Daoy (cell line): ENCODE results near the gene DENND4B. TPM values are rescaled to one million over a fixed set of nuclear protein-coding genes. Genes with fewer than 3 reads are reported as not detected.
"Not testable (repeated sequence)": the region's sequence is repeated elsewhere in the genome, so short reads cannot be mapped to it uniquely, and the experiment has no call there.

Experiments
- DNase-seq: peaks from one replicate; pipeline ENCODE4 v3.0.0-alpha.2; 2015; ENCODE audit warnings: low read depth
- total RNA-seq: library from RNA; depleted of rRNA; stranded (reverse); fragments of >200 nt; shearing (Covaris generic); gene quantifications from 2 replicates; pipeline ENCODE4 v1.2.3, GENCODE V29; 2014; rRNA removed

Gene DENND4B, protein sequence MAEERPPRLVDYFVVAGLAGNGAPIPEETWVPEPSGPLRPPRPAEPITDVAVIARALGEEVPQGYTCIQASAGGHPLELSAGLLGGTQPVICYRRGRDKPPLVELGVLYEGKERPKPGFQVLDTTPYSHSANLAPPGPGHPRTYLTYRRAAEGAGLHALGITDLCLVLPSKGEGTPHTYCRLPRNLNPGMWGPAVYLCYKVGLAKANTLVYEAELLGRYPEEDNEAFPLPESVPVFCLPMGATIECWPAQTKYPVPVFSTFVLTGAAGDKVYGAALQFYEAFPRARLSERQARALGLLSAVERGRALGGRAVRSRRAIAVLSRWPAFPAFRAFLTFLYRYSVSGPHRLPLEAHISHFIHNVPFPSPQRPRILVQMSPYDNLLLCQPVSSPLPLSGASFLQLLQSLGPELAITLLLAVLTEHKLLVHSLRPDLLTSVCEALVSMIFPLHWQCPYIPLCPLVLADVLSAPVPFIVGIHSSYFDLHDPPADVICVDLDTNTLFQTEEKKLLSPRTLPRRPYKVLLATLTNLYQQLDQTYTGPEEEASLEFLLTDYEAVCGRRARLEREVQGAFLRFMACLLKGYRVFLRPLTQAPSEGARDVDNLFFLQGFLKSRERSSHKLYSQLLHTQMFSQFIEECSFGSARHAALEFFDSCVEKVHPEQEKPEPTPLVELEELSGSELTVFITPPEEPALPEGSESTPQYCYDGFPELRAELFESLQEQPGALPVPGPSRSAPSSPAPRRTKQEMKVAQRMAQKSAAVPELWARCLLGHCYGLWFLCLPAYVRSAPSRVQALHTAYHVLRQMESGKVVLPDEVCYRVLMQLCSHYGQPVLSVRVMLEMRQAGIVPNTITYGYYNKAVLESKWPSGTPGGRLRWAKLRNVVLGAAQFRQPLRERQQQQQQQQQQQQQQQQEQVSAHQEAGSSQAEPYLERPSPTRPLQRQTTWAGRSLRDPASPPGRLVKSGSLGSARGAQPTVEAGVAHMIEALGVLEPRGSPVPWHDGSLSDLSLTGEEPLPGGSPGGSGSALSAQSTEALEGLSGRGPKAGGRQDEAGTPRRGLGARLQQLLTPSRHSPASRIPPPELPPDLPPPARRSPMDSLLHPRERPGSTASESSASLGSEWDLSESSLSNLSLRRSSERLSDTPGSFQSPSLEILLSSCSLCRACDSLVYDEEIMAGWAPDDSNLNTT (N-terminal part only)
- total RNA-seq: 6.5 and 6.6 TPM in 2 replicates

DNA sequence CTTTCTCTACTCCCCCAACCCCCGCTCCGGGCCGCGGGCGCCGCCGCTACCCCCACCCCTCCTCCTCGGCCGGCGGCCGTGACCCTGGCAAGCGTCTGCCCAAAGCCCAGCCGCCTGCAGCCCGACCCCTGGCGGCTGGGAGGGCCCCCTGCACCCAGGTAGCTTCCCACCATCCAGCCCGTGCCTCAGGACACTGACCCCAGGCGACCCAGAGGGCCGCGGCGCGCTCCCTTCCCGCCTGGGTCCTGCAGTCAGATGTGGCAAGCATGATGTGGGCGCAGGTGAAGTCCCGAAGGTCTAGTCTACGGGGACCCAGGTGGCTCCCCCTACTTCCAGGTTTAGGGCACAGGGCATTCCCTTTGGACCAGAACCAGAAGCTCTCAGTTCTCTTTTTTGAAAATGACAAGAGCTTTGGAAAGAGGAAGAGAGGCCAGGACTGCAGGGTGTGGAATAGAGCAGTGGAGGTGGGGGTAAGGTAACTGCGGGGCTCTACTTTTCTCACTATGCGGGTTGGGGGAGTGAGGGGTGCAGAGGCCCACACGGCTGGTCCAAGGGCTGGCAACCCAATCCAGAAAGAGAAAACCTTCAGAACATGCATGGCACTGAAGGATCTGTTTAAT lies at the start of gene DENND4B:
TSS of gene DENND4B (minus strand) at position 97 of the 620 bp plus-strand sequence. CDS start 2,344 bp downstream, outside the sequence.
- peak; percentile 86 for DNase-seq

- DNase-seq: no peak
These were observed 49.1 kb upstream of the DENND4B start for GRCh38 chr1:153995640-153996039.

DNA sequence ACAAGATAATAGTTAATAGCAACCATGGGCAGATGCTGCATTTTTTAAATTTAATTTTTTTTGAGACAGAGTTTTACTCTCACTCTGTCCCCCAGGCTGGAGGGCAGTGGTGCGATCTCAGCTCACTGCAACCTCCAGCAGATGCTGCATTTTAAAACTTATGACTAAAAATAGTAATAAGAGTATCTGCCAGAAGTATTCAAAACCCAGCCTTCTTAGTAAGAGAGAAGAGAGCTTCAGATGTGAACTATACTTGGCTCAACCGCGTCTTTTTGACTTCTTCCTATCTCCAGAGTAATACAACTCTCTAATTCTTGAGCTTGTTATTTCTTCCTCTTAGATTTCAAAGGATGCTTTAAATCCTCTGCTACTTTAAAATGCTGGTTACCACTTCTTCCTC lies 48.7 kb upstream of the DENND4B start:
- no peak for DNase-seq

DNA sequence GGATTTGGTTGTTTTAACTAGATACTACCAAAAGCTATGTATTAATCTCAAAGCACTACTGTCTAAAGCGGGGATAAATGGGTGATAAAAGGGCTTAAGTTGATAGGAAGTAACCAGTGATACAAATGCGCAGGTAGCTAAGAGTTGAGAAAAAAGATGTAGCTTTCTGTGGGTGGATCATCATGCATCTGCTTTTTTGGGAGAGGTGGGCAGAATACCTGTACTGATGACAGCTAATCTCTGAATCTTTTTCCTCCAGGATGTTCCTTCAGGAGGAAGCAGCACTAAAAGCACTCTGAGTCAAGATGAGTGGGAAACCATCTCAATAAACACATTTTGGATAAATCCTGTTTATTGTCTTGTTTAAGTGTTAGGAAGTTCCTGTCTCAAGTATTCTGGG lies 45.3 kb upstream of the DENND4B start:
- DNase-seq: no peak

DNA sequence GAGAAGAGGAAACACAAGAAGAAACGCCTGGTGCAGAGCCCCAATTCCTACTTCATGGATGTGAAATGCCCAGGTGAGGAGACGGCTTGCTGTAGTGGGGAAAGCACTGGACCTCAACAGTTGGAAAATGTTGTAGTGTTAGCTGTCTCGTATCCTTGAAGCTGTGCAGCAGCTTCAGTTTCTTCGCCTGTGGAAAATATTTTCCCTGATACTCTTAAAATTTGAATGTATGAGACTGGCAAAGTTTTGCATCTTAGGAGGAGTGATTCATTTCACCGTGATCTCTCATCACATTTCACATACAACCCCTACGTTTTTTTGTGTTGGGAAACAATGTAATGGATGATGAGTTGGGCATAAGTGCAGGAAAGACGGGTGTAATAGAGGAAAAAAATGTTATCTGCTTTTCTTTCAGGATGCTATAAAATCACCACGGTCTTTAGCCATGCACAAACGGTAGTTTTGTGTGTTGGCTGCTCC lies 44.7 kb upstream of the DENND4B start:
- DNase-seq: no peak

DNA sequence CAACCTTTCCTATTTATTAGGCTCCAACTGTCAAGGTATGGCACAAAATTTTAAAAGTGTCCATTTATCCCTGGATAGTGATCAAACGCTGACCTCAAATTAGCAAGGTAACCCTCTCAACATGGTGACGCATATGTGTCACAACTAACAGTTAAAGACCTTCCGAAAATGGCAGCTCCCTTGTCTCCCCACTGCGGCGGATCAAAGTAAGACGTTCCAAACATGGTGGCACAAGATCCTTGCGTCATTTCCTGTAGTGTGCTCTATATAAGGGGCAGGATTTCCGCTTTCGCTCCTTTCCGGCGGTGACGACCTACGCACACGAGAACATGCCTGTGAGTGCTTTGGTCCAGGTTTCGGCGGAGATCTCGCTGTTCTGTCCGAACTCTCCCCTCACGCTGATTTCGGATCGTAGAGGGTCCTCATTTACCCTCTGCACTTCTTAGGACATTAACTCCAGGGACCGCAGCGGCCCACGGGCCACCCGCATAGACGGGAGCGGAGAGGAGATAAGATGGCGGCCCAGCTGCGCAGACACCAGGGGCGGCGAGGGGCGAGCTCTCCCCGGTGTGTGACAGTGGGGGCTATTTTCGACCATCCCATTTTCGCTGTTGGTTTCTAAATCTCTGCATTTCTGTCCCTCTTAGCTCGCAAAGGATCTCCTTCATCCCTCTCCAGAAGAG lies 44.1 kb upstream of the DENND4B start, which contains the start of gene RPS27:
TSS of gene RPS27 (plus strand) at position 295 of the 683 bp plus-strand sequence. CDS start at position 330, 35 bp downstream.
- peak; percentile 97 for DNase-seq

DNA sequence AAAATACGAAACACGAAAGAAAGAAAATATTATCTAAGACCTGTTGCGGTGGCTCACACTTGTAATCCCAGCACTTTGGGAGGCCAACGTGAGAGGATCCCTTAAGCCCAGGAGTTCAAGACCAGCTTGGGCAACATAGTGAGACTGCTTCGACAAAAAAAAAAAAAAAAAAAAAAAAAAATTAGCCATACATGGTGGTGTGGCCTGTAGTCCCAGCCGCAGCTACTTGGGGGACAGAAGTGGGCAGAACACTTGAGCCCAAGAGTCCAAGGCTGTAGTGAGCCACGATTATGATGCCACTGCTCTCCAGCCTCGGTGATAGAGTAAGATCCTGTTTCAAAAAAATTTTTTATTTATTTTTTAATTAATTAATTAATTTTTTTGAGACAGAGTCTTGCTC lies 41.1 kb upstream of the DENND4B start:
- no peak for DNase-seq

- DNase-seq: peak; percentile 94
These were observed 39.6 kb upstream of the DENND4B start, which contains the start of gene RAB13 for GRCh38 chr1:153985941-153986761. Gene RAB13, minus strand, starts transcription at chr1:153986339. Its CDS starts 103 bp downstream, at chr1:153986236.

DNA sequence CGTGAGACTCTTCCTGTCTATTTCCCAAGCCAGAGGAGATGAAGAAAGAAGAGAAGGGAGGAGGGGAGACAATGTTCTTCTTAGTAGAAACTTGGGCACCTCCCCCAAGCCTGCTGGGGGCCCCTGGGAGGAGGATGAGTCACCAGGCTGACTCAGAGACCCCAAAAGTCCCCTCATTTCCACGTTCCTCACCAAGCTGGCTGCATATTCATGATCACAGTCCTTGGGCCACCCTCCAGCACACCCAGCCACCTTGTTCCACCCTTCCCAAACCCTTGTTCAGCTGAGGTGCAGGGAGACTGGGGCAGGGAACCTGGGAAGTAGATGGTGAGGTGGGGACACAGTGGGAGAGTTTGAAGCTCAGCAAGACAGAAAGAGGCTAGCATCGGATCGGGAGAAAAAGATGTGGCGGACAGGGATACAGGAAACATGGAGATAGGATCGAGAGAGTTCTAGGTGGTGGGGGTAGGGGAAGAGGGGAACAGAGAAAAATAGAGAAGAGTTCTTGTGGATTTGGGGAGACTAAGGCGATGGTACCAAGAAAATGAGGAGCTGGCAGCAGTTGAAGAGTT lies 38.9 kb upstream of the DENND4B start:
- peak; percentile 88 for DNase-seq

- no peak for DNase-seq
These were observed 37.8 kb upstream of the DENND4B start for GRCh38 chr1:153984123-153984894.

DNA sequence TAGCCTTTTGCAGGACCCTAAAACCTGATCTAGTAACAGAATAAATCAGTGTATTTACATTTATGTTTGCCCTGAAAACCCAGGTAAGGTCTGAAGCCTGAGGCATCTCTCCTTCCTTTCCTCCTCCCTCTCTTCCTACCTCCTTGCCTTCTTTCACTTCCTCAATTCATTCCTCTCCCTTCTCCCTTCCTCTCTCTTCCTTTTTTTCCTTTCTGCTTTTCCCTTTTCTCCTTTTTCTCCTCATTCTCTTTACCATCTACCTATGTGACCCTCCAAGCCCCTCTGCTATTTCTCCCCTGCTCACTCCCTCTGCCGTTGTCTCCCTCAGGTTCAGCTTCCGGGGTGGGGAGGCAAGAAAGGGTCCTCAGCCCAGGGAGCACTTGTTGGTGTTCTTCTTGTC lies 35.2 kb upstream of the DENND4B start:
- DNase-seq: not testable (repeated sequence)

GRCh38 chr1:153979091-153979490 lies 32.6 kb upstream of the DENND4B start:
- not testable (repeated sequence) for DNase-seq

DNA sequence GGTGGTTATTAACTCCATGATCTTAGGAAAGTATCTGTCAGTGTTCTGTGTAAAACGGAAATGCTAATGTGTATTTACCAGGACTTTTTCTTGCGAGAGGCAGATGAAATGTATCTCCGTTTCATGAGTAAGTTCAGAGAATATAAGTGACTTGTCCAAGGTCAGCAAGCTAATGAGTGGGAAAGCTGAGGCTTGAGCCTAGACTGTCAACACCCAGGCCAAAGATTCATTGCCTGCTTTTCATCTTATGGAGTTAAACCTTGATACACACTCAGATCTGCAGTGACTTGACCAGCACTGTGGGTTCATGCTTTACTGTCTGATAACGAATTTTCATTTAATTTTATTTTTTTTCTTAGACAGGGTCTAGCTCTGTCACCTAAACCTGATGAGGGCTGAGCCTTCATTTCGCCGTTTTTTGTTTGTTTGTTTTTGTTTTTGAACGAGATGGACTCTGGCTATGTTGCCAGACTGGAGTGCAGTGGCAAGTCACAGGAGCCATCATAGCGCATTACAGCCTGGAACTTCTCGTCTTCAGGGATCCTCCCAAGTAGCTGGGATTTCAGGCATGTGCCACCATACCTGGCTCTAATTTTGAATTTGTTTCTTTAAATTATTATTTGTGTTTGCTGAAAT lies 31.9 kb upstream of the DENND4B start:
- no peak for DNase-seq

DNA sequence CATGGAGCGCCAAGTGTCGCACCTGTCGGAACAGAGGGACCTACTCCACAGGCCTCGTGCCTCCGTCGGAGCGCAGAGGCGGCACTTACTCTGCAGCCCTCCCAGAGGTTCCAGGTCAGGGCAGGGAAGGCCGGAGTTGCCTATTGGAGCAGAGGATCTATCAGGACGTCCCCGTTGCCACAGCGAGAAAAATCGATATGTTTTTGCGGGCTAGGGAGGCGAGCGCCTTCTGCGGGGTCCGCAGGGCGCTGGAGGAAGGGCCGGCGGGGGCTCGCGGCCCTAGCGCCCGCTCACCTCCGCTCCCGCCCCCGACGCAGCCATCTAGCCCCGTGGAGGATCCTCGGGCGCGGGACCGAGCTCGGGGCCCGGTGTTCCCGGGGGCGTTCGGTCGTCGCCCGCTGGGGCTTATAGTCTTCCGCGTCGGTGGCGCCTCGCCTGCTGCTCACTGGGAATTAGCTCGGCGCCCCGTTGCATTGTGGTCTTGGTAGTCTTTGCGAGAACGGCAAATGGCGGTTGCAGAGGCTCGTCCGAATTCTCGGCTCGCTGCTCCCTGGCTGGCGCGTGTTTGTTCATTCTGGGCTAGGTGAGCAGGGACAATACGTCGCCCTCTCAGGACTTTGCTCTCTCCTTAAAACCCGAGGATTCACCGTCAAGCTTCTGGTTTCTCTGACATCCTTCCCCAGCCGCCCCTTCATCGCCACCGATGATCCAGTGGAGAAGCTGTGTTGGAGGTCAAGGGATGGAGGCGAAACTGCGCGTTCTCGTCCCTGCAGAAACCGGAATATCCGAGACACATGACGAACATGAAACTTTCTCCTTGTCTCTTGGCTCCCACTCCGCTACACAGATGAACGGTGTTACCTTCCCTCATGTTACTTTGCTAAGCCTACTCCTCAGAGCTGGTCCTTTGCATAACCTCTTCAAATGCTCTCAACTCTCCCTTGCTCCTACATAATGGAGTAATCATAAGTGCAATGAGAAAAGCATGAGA lies 31.0 kb upstream of the DENND4B start, which contains the start of gene JTB:
TSS of gene JTB (minus strand) at position 425 of the 991 bp plus-strand sequence. CDS start at position 3, 422 bp downstream.
- DNase-seq: peak; percentile 89

- DNase-seq: no peak
These were observed 30.3 kb upstream of the DENND4B start for GRCh38 chr1:153976819-153977249.

DNA sequence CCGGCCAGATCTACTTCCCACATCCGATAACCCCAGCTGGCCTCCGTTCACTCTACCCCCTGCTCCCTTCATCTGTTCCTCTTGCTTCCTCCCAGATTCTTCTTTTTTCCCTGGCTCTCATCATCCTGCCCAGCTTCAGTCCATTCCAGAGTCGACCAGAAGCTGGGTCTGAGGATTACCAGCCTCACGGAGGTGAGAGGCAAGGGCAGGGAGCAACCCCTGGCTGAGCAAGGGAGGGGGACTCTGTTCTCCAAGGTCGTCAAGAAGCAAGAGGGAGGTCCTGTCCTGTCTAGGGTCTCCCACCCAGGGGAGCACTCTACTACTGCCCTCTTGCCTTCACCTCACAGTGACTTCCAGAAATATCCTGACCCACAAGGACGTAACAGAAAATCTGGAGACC lies 27.0 kb upstream of the DENND4B start:
- no peak for DNase-seq
